Liver (tissue), 3 donors: ENCODE data around the gene PRELID2.
A peak's percentile ranks its signal among the peaks of the same experiment; 100 is the strongest.

ENCODE experiments used
- CTCF ChIP-seq: fragments of 150-350 bp; IDR thresholded peaks from 2 replicates; pipeline ENCODE4 v1.5.1; 2017; ENCODE audit warnings: improper control_type of control experiment, low read depth, low read length; ENCODE audit not compliant: missing input control
- EGR1 ChIP-seq, 2 donors: IDR thresholded peaks; 2 replicates each; pipeline ENCODE4 v1.6.1; 2016 to 2018; ENCODE audit warnings: antibody characterized with exemption in 2 of 2, low read depth in 2 of 2
- FOXA1 ChIP-seq: IDR thresholded peaks from 2 replicates; pipeline ENCODE4 v1.6.1; 2016; ENCODE audit warnings: antibody characterized with exemption
- GABPA ChIP-seq, 2 donors: IDR thresholded peaks in 1 of 2; conservative IDR thresholded peaks in 1 of 2; 2 replicates each; pipeline ENCODE4 v1.6.1; 2016; ENCODE audit warnings: antibody characterized with exemption in 2 of 2, mild to moderate bottlenecking in 1 of 2, moderate library complexity in 1 of 2
- JUND ChIP-seq, 2 donors: IDR thresholded peaks; 2 replicates each; pipeline ENCODE4 v1.6.1; 2016; ENCODE audit warnings: antibody characterized with exemption in 2 of 2
- NR2F2 ChIP-seq: IDR thresholded peaks from 2 replicates; pipeline ENCODE4 v1.6.1; 2016; ENCODE audit warnings: antibody characterized with exemption
- RAD21 ChIP-seq, 2 donors: IDR thresholded peaks; 2 replicates each; pipeline ENCODE4 v1.6.1; 2016; ENCODE audit warnings: antibody characterized with exemption in 2 of 2, mild to moderate bottlenecking in 2 of 2
- RXRA ChIP-seq, 2 donors: IDR thresholded peaks; 2 replicates each; pipeline ENCODE4 v1.6.1; 2017 to 2018; ENCODE audit warnings: antibody characterized with exemption in 2 of 2, mild to moderate bottlenecking in 1 of 2
- SP1 ChIP-seq: IDR thresholded peaks from 2 replicates; pipeline ENCODE4 v1.6.1; 2018; ENCODE audit warnings: antibody characterized with exemption, mild to moderate bottlenecking
- TAF1 ChIP-seq: conservative IDR thresholded peaks from 2 replicates; pipeline ENCODE4 v1.6.1; 2016; ENCODE audit warnings: antibody characterized with exemption, mild to moderate bottlenecking
- YY1 ChIP-seq: IDR thresholded peaks from 2 replicates; pipeline ENCODE4 v1.6.1; 2016; ENCODE audit warnings: antibody characterized with exemption, mild to moderate bottlenecking
- ZBTB33 ChIP-seq: IDR thresholded peaks from 2 replicates; pipeline ENCODE4 v1.6.1; 2016; ENCODE audit warnings: antibody characterized with exemption
- TF ChIP-seq, protein P1 (sequence below): IDR thresholded peaks from 2 replicates; pipeline ENCODE4 v1.6.1; 2016; ENCODE audit warnings: antibody characterized with exemption
- TF ChIP-seq, protein P2 (sequence below): IDR thresholded peaks from 2 replicates; pipeline ENCODE4 v1.6.1; 2016; ENCODE audit warnings: antibody characterized with exemption
- donor health status: healthy.
- donor health status: healthy.

GRCh38 chr5:145826895-145827674 lies 8.1 kb downstream of the PRELID2 start:
- no peak for TF ChIP-seq TAF1
- no peak for TF ChIP-seq CTCF
- TF ChIP-seq, protein P1, sequence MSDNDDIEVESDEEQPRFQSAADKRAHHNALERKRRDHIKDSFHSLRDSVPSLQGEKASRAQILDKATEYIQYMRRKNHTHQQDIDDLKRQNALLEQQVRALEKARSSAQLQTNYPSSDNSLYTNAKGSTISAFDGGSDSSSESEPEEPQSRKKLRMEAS: no peak
- TF ChIP-seq ZBTB33: no peak
- peak; percentile 19 to 38 for TF ChIP-seq RXRA (IDR thresholded peaks at IDR 0.05)
- no peak for TF ChIP-seq NR2F2
- TF ChIP-seq YY1: peak; percentile 63
- peak in 1 of 2 donors; percentile 38 for TF ChIP-seq RAD21 (IDR thresholded peaks at IDR 0.05)
- TF ChIP-seq JUND (IDR thresholded peaks at IDR 0.05): no peak
- no peak for TF ChIP-seq FOXA1
- TF ChIP-seq EGR1 (IDR thresholded peaks at IDR 0.05; ENCODE audit: low read depth in 2 of 2): no peak
- TF ChIP-seq GABPA (IDR thresholded peaks at IDR 0.05 in 1 of 2, conservative IDR thresholded peaks at IDR 0.05 in 1 of 2): no peak
- TF ChIP-seq, protein P2, sequence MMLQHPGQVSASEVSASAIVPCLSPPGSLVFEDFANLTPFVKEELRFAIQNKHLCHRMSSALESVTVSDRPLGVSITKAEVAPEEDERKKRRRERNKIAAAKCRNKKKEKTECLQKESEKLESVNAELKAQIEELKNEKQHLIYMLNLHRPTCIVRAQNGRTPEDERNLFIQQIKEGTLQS: peak; percentile 44
- TF ChIP-seq SP1: peak; percentile 15
